GM12878 (cell line): ENCODE measurements around the gene WDR48. TPM values are rescaled to one million over a fixed set of nuclear protein-coding genes. Genes with fewer than 3 reads are reported as not detected.

Experiments
- ATAC-seq: fragments of 200-7000 bp; cut with Tn5 transposase; 3 replicates; pipeline ENCODE4 v1.9.1; 2020; ENCODE audit warnings: mild to moderate bottlenecking, moderate library complexity
- BruUV-seq: library from RNA; stranded (reverse); fragments of 400-500 nt; replicated peaks from 2 replicates; lab custom pipeline; 2021; lab: Mats Ljungman, UMichigan
- CTCF ChIA-PET: fragments of 300-600 bp; sonication (Branson Sonifier 250); formaldehyde crosslinking; extraction: SDS; loops from one replicate; lab custom pipeline; 2021; ENCODE audit warnings: inconsistent platforms; lab: Yijun Ruan, JAX
- POLR2A ChIA-PET: fragments of 350-600 bp; formaldehyde crosslinking; extraction: SDS; loops from one replicate; lab custom pipeline; 2021; ENCODE audit warnings: inconsistent platforms; lab: Charles Lee
- RAD21 ChIA-PET: fragments of 300-600 bp; sonication (Branson Sonifier 250); formaldehyde crosslinking; loops from one replicate; lab custom pipeline; 2023; ENCODE audit warnings: antibody characterized with exemption; ENCODE audit not compliant: unreplicated experiment; lab: Charles Lee
- SMC1A ChIA-PET: fragments of 300-600 bp; sonication (Branson Sonifier 250); formaldehyde crosslinking; loops from one replicate; lab custom pipeline; 2023; ENCODE audit not compliant: unreplicated experiment, uncharacterized antibody; lab: Charles Lee
- DNase-seq: peaks from one replicate; pipeline ENCODE4 v3.0.0-alpha.2; 2011; ENCODE audit warnings: low read depth, low spot score
- FAIRE-seq: peaks from 3 replicates; lab custom pipeline; 2011; peaks lifted over from hg19 to GRCh38; lab: Jason Lieb, UNC
- H2AFZ ChIP-seq: 2 replicates; pipeline ENCODE4 v1.6.0; 2011; ENCODE audit warnings: low read depth, low read length, control low read depth; ENCODE audit not compliant: control insufficient read depth
- H3K27ac ChIP-seq: 2 replicates; pipeline ENCODE4 v1.5.1; 2011; ENCODE audit warnings: control low read depth; ENCODE audit not compliant: control insufficient read depth, insufficient read depth
- H3K27me3 ChIP-seq, 2 experiments: replicated peaks in 1 of 2; 2 replicates each; pipeline versions ENCODE4 v1.6.0 to v1.6.1; 2011; ENCODE audit warnings: low read length in 1 of 2; ENCODE audit not compliant: control insufficient read depth in 2 of 2, insufficient read depth in 2 of 2
- H3K36me3 ChIP-seq, 2 experiments: 2 replicates each; pipeline ENCODE4 v1.5.1; 2011; ENCODE audit warnings: low read length in 1 of 2; ENCODE audit not compliant: control insufficient read depth in 2 of 2, insufficient read depth in 2 of 2
- H3K4me1 ChIP-seq: 2 replicates; pipeline ENCODE4 v1.6.1; 2011; ENCODE audit warnings: mild to moderate bottlenecking, low read length, moderate library complexity, mixed read lengths; ENCODE audit not compliant: control insufficient read depth, insufficient read depth
- H3K4me2 ChIP-seq: 2 replicates; pipeline ENCODE4 v1.6.0; 2011; ENCODE audit warnings: control low read depth; ENCODE audit not compliant: control insufficient read depth, insufficient read depth
- H3K4me3 ChIP-seq: fragments of 200-600 bp; sonication (generic); 2 replicates; pipeline ENCODE4 v1.5.1; 2016
- H3K79me2 ChIP-seq: 2 replicates; pipeline ENCODE4 v1.6.0; 2011; ENCODE audit warnings: low read length; ENCODE audit not compliant: control insufficient read depth, insufficient read depth
- H3K9ac ChIP-seq: 2 replicates; pipeline ENCODE4 v1.8.0; 2011; ENCODE audit warnings: low read length, control low read depth, mixed read lengths; ENCODE audit not compliant: control insufficient read depth, insufficient read depth
- H3K9me3 ChIP-seq: replicated peaks from 3 replicates; pipeline ENCODE4 v1.5.1; 2011; ENCODE audit warnings: mild to moderate bottlenecking, low read length; ENCODE audit not compliant: control insufficient read depth, insufficient read depth
- H4K20me1 ChIP-seq: 2 replicates; pipeline ENCODE4 v1.6.0; 2011; ENCODE audit not compliant: control insufficient read depth, insufficient read depth
- BHLHE40 ChIP-seq, 2 experiments: fragments of 450-650 bp in 1 of 2; IDR thresholded peaks; 2 replicates each; pipeline ENCODE4 v1.6.1; 2011 to 2017; ENCODE audit warnings: low read depth in 2 of 2, borderline replicate concordance in 1 of 2, improper control_type of control experiment in 1 of 2, low read length in 1 of 2, mild to moderate bottlenecking in 1 of 2
- BMI1 ChIP-seq: fragments of 450-650 bp; IDR thresholded peaks from 2 replicates; pipeline ENCODE4 v1.6.1; 2016; ENCODE audit warnings: mild to moderate bottlenecking, moderate library complexity, borderline replicate concordance
- CHD1 ChIP-seq: IDR thresholded peaks from 2 replicates; pipeline ENCODE4 v1.6.1; 2012; ENCODE audit warnings: low read depth, low read length, improper control_type of control experiment
- ESRRA ChIP-seq: IDR thresholded peaks from 2 replicates; pipeline ENCODE4 v1.6.1; 2012; ENCODE audit warnings: mild to moderate bottlenecking, low read length, improper control_type of control experiment
- FOXK2 ChIP-seq: fragments of 450-650 bp; IDR thresholded peaks from 2 replicates; pipeline ENCODE4 v1.6.1; 2017; ENCODE audit warnings: mild to moderate bottlenecking, moderate library complexity
- MLLT1 ChIP-seq: fragments of 450-650 bp; IDR thresholded peaks from 2 replicates; pipeline ENCODE4 v1.6.1; 2016; ENCODE audit warnings: mild to moderate bottlenecking
- NR2F1 ChIP-seq: fragments of 450-650 bp; conservative IDR thresholded peaks from 2 replicates; pipeline ENCODE4 v1.6.1; 2017; ENCODE audit warnings: mild to moderate bottlenecking
- NRF1 ChIP-seq: conservative IDR thresholded peaks from 2 replicates; pipeline ENCODE4 v1.6.1; 2011; ENCODE audit warnings: mild to moderate bottlenecking, low read depth, low read length, improper control_type of control experiment
- SIN3A ChIP-seq: IDR thresholded peaks from 2 replicates; pipeline ENCODE4 v1.6.1; 2012; ENCODE audit warnings: low read depth, low read length, improper control_type of control experiment
- STAT1 ChIP-seq: fragments of 450-650 bp; conservative IDR thresholded peaks from 2 replicates; pipeline ENCODE4 v1.6.1; 2014; ENCODE audit warnings: antibody characterized with exemption, mild to moderate bottlenecking
- WRNIP1 ChIP-seq: IDR thresholded peaks from 2 replicates; pipeline ENCODE4 v1.6.1; 2011; ENCODE audit warnings: low read depth, low read length, improper control_type of control experiment, borderline replicate concordance
- ZNF207 ChIP-seq: fragments of 450-650 bp; IDR thresholded peaks from 2 replicates; pipeline ENCODE4 v1.6.1; 2014; ENCODE audit warnings: antibody characterized with exemption, mild to moderate bottlenecking, borderline replicate concordance
- ZNF384 ChIP-seq: IDR thresholded peaks from 2 replicates; pipeline ENCODE4 v1.6.1; 2012; ENCODE audit warnings: low read depth, mild to moderate bottlenecking, low read length, improper control_type of control experiment, borderline replicate concordance
- WGBS: methylation state at CpG from one replicate; pipeline ENCODE4 v1.1.6; 2016; ENCODE audit warnings: low lambda C conversion rate; ENCODE audit not compliant: insufficient replicate concordance, insufficient coverage; ENCODE audit errors: missing lambda C conversion rate; 5-methylcytosine and 5-hydroxymethylcytosine counted together
- in situ Hi-C: fragments of 300-500 bp; cut with MboI; formaldehyde crosslinking; loops from 9 replicates; pipeline ENCODE4 v1.14.3; 2018; ENCODE audit warnings: mixed read lengths
- intact Hi-C: fragments of 100-400 bp; cut with micrococcal nuclease; formaldehyde crosslinking; loops from one replicate; pipeline ENCODE4 v1.14.2; 2022; ENCODE audit not compliant: unreplicated experiment
- polyA plus RNA-seq, 11 experiments: library from polyadenylated mRNA; depleted of rRNA in 4 of 11; unstranded in 6 of 11; stranded (reverse) in 5 of 11; fragments of >200 nt; fragmentation: Nextera tagmentation in 4 of 11; fragmentation: Illumina TruSeq in 1 of 11; extraction: Ambion mirVana in 4 of 11; extraction: Trizol in 1 of 11; gene quantifications; 1 replicate in 1 of 11; 2 replicates in 10 of 11; pipeline versions ENCODE4 v1.2.1 to v1.2.3, GENCODE V29; 2011 to 2016; ENCODE audit warnings: inconsistent platforms in 2 of 11, missing spikeins in 2 of 11, low read depth in 1 of 11
- total RNA-seq, 4 experiments: library from RNA; depleted of rRNA in 3 of 4; stranded (reverse); fragments of >200 nt in 3 of 4; fragmentation: Illumina TruSeq in 1 of 4; extraction: Trizol in 1 of 4; gene quantifications; 2 replicates each; pipeline versions ENCODE4 v1.2.1 to v1.2.3, GENCODE V29; 2013 to 2021
- TF ChIP-seq, protein P1 (sequence below): fragments of 450-650 bp; IDR thresholded peaks from 2 replicates; pipeline ENCODE4 v1.6.1; 2017; ENCODE audit warnings: mild to moderate bottlenecking, low read depth, inconsistent platforms; ENCODE audit not compliant: poor library complexity, severe bottlenecking
- TF ChIP-seq, protein P2 (sequence below): IDR thresholded peaks from 2 replicates; pipeline ENCODE4 v1.6.1; 2012; ENCODE audit warnings: low read depth, low read length, improper control_type of control experiment

WDR48 gene
- total and polyA plus RNA-seq, 10 of the 15 experiments (the other 5 are each of a cell fraction or from before 2014, with no cell fraction given), result 16.8 to 43.8 (median 29.0) TPM

- no peak for FAIRE-seq
- no peaks in the 10 kb centered on the region for H3K27me3 ChIP-seq
- no TSS peak for BruUV-seq
- H3K27ac ChIP-seq, result no peak overlapping the region
- in situ Hi-C loops (no loop called here), intact Hi-C loops (no loop called here)
- H3K4me3 ChIP-seq, result no peak overlapping the region
- 90% methylated on average over 1 of the region's 1 CpG for WGBS
- no peak for ATAC-seq
- TF ChIP-seq SIN3A, result no peak
- no peak for TF ChIP-seq NRF1
- TF ChIP-seq BHLHE40 (IDR thresholded peaks at IDR 0.05; ENCODE audit: borderline replicate concordance in 1 of 2, low read depth in 2 of 2, low read length in 1 of 2), result no peak
- TF ChIP-seq, protein P1, sequence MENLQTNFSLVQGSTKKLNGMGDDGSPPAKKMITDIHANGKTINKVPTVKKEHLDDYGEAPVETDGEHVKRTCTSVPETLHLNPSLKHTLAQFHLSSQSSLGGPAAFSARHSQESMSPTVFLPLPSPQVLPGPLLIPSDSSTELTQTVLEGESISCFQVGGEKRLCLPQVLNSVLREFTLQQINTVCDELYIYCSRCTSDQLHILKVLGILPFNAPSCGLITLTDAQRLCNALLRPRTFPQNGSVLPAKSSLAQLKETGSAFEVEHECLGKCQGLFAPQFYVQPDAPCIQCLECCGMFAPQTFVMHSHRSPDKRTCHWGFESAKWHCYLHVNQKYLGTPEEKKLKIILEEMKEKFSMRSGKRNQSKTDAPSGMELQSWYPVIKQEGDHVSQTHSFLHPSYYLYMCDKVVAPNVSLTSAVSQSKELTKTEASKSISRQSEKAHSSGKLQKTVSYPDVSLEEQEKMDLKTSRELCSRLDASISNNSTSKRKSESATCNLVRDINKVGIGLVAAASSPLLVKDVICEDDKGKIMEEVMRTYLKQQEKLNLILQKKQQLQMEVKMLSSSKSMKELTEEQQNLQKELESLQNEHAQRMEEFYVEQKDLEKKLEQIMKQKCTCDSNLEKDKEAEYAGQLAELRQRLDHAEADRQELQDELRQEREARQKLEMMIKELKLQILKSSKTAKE, result no peak
- no peak for TF ChIP-seq MLLT1
- TF ChIP-seq, protein P2, sequence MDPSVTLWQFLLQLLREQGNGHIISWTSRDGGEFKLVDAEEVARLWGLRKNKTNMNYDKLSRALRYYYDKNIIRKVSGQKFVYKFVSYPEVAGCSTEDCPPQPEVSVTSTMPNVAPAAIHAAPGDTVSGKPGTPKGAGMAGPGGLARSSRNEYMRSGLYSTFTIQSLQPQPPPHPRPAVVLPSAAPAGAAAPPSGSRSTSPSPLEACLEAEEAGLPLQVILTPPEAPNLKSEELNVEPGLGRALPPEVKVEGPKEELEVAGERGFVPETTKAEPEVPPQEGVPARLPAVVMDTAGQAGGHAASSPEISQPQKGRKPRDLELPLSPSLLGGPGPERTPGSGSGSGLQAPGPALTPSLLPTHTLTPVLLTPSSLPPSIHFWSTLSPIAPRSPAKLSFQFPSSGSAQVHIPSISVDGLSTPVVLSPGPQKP, result no peak
- TF ChIP-seq FOXK2, result no peak
- TF ChIP-seq ZNF207, result no peak
- TF ChIP-seq WRNIP1, result no peak
- TF ChIP-seq ZNF384, result no peak
- no peak for TF ChIP-seq NR2F1
- TF ChIP-seq BMI1, result no peak
- TF ChIP-seq ESRRA, result no peak
- TF ChIP-seq STAT1, result no peak
- TF ChIP-seq CHD1, result no peak
- ChIA-PET SMC1A (interaction anchor here (0.9 to 1.5 kb wide), 4 partner anchors 10 to 16 kb away, joined by 3 to 4 read pairs (median 3); no protein-coding TSS in a partner anchor), RAD21 (no interaction called here), CTCF (interaction anchor here (1.2 kb wide), 1 partner anchor 13 kb away, joined by 3 read pairs; no protein-coding TSS in a partner anchor), POLR2A (interaction anchor here (0.7 to 1.4 kb wide), 2 partner anchors 13 to 24 kb away, joined by 3 to 4 read pairs; no protein-coding TSS in a partner anchor)
- H3K9ac ChIP-seq, result no peak overlapping the region
- H3K36me3 ChIP-seq, result no peaks in the 10 kb centered on the region; a peak in 1 of 4 replicates
- no peak overlapping the region for H2AFZ ChIP-seq
- H3K4me1 ChIP-seq, result no peaks in the 10 kb centered on the region
- DNase-seq, result no peak
- H4K20me1 ChIP-seq, result no peaks in the 10 kb centered on the region
- H3K79me2 ChIP-seq, result no peaks in the 10 kb centered on the region
- no peaks in the 10 kb centered on the region for H3K9me3 ChIP-seq
- H3K4me2 ChIP-seq, result no peak overlapping the region
These were observed 81.3 kb downstream of the WDR48 start for GRCh38 chr3:39133093-39133490.
